SK-N-SH treated with all-trans-retinoic acid at 6 μM for 48 hours (cell line): ENCODE data around the gene FN1.

Experiments used
- ATAC-seq: fragments of 200-7000 bp; cut with Tn5 transposase; 3 replicates; pipeline ENCODE4 v1.9.1; 2020; ENCODE audit warnings: mild to moderate bottlenecking, moderate library complexity
- ARNTL ChIP-seq: fragments of 450-650 bp; formaldehyde crosslinking; IDR thresholded peaks from 2 replicates; pipeline ENCODE4 v1.5.0; 2020; ENCODE audit warnings: low read depth, mild to moderate bottlenecking, moderate library complexity, borderline replicate concordance
- BACH2 ChIP-seq: fragments of 250-450 bp; sonication (Bioruptor Pico); IDR thresholded peaks from 2 replicates; pipeline ENCODE4 v1.9.0; 2021; ENCODE audit warnings: mild to moderate bottlenecking, borderline replicate concordance
- GLIS3 ChIP-seq: fragments of 250-450 bp; sonication (Bioruptor Pico); IDR thresholded peaks from 2 replicates; pipeline ENCODE4 v1.5.0; 2020; ENCODE audit warnings: mild to moderate bottlenecking, moderate library complexity
- OSR1 ChIP-seq: fragments of 250-450 bp; sonication (Bioruptor Pico); IDR thresholded peaks from 2 replicates; pipeline ENCODE4 v1.8.0; 2022; ENCODE audit warnings: moderate library complexity, mild to moderate bottlenecking, inconsistent platforms
- PPARA ChIP-seq: fragments of 250-450 bp; sonication (Bioruptor Pico); IDR thresholded peaks from 2 replicates; pipeline ENCODE4 v1.5.0; 2020; ENCODE audit warnings: mild to moderate bottlenecking, borderline replicate concordance
- RARB ChIP-seq: fragments of 250-450 bp; sonication (Bioruptor Pico); IDR thresholded peaks from 2 replicates; pipeline ENCODE4 v1.8.0; 2021; ENCODE audit warnings: mild to moderate bottlenecking, moderate library complexity
- SNAI2 ChIP-seq: fragments of 250-450 bp; sonication (Bioruptor Pico); IDR thresholded peaks from 2 replicates; pipeline ENCODE4 v1.5.0; 2020; ENCODE audit warnings: mild to moderate bottlenecking, moderate library complexity
- TCF4 ChIP-seq: fragments of 250-450 bp; sonication (Bioruptor Pico); IDR thresholded peaks from 2 replicates; pipeline ENCODE4 v1.8.0; 2021; ENCODE audit warnings: mild to moderate bottlenecking, moderate library complexity, borderline replicate concordance
- TOX ChIP-seq: fragments of 250-450 bp; sonication (Bioruptor Pico); IDR thresholded peaks from 2 replicates; pipeline ENCODE4 v1.8.0; 2021; ENCODE audit warnings: mild to moderate bottlenecking, moderate library complexity, borderline replicate concordance
- ZC3H10 ChIP-seq: fragments of 250-450 bp; sonication (Bioruptor Pico); IDR thresholded peaks from 2 replicates; pipeline ENCODE4 v1.5.1; 2021; ENCODE audit warnings: mild to moderate bottlenecking, moderate library complexity
- ZFP3 ChIP-seq: fragments of 250-450 bp; sonication (Bioruptor Pico); IDR thresholded peaks from 2 replicates; pipeline ENCODE4 v1.5.0; 2020; ENCODE audit warnings: mild to moderate bottlenecking, moderate library complexity
- ZFP30 ChIP-seq: fragments of 450-650 bp; formaldehyde crosslinking; IDR thresholded peaks from 2 replicates; pipeline ENCODE4 v1.5.0; 2022; ENCODE audit warnings: mild to moderate bottlenecking, moderate library complexity
- ZNF565 ChIP-seq: fragments of 450-650 bp; formaldehyde crosslinking; conservative IDR thresholded peaks from 2 replicates; pipeline ENCODE4 v1.5.0; 2020; ENCODE audit warnings: low read depth, mild to moderate bottlenecking, moderate library complexity
- ZNF70 ChIP-seq: fragments of 450-650 bp; formaldehyde crosslinking; IDR thresholded peaks from 2 replicates; pipeline ENCODE4 v1.5.0; 2020; ENCODE audit warnings: mild to moderate bottlenecking, moderate library complexity
- ZNF8 ChIP-seq: fragments of 450-650 bp; formaldehyde crosslinking; IDR thresholded peaks from 2 replicates; pipeline ENCODE4 v1.5.0; 2020; ENCODE audit warnings: mild to moderate bottlenecking, moderate library complexity
- TF ChIP-seq, protein P1 (sequence below): fragments of 250-450 bp; sonication (Bioruptor Pico); IDR thresholded peaks from 2 replicates; pipeline ENCODE4 v1.5.0; 2020; ENCODE audit warnings: mild to moderate bottlenecking, moderate library complexity
- TF ChIP-seq, protein P2 (sequence below): fragments of 250-450 bp; sonication (Bioruptor Pico); IDR thresholded peaks from 2 replicates; pipeline ENCODE4 v1.8.0; 2020; ENCODE audit warnings: mild to moderate bottlenecking, moderate library complexity, borderline replicate concordance
- TF ChIP-seq, protein P3 (sequence below): fragments of 250-450 bp; sonication (Bioruptor Pico); IDR thresholded peaks from 2 replicates; pipeline ENCODE4 v1.5.1; 2020; ENCODE audit warnings: low read depth, mild to moderate bottlenecking, moderate library complexity
- TF ChIP-seq, protein P4 (sequence below): fragments of 250-450 bp; sonication (Bioruptor Pico); IDR thresholded peaks from 2 replicates; pipeline ENCODE4 v1.5.1; 2021; ENCODE audit warnings: mild to moderate bottlenecking, moderate library complexity
- TF ChIP-seq, protein P5 (sequence below): fragments of 250-450 bp; sonication (Bioruptor Pico); IDR thresholded peaks from 2 replicates; pipeline ENCODE4 v1.8.0; 2021; ENCODE audit warnings: low read depth, mild to moderate bottlenecking, moderate library complexity, borderline replicate concordance

Gene FN1

DNA sequence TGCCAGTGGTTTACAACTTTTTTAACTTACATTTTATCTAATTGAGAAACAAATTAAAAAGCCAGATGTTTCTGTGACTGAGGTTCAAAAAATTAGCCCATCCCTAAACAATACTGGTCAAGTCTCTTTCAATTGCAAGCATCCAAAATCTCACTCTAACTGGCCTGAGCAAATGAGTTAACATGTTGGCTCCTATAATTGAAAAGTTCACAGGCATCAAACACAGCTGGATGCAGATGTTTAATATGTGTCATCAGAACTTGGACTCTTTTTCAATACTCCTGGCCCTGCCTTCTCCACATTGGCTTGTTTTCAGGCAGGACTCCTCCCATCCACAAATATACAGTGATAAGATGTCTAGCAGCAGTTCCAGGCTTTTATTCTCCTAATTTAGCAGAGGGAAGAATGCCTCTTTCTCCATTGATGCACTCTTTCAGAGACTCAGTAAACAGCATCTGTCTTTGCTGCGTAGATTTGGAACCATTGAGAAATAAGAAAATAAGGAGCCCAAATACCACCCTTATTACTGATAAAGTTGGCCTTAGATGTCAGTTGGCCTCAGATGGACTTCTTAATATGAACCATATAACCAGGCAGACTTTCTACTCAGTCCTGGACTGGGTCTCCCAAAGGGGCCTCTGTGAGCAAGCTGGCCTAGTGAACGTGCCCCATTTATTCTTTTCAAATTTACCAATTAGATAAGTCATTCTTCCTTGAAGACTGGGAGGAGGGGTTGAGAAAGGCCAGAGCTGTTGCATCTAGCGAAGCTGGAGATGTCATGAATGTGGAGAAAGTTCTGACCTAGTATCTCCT is 30.4 kb upstream of the FN1 start:
- TF ChIP-seq, protein P1, sequence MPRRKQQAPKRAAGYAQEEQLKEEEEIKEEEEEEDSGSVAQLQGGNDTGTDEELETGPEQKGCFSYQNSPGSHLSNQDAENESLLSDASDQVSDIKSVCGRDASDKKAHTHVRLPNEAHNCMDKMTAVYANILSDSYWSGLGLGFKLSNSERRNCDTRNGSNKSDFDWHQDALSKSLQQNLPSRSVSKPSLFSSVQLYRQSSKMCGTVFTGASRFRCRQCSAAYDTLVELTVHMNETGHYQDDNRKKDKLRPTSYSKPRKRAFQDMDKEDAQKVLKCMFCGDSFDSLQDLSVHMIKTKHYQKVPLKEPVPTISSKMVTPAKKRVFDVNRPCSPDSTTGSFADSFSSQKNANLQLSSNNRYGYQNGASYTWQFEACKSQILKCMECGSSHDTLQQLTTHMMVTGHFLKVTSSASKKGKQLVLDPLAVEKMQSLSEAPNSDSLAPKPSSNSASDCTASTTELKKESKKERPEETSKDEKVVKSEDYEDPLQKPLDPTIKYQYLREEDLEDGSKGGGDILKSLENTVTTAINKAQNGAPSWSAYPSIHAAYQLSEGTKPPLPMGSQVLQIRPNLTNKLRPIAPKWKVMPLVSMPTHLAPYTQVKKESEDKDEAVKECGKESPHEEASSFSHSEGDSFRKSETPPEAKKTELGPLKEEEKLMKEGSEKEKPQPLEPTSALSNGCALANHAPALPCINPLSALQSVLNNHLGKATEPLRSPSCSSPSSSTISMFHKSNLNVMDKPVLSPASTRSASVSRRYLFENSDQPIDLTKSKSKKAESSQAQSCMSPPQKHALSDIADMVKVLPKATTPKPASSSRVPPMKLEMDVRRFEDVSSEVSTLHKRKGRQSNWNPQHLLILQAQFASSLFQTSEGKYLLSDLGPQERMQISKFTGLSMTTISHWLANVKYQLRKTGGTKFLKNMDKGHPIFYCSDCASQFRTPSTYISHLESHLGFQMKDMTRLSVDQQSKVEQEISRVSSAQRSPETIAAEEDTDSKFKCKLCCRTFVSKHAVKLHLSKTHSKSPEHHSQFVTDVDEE (CRISPR knock-in tag): no peak
- TF ChIP-seq, protein P2, sequence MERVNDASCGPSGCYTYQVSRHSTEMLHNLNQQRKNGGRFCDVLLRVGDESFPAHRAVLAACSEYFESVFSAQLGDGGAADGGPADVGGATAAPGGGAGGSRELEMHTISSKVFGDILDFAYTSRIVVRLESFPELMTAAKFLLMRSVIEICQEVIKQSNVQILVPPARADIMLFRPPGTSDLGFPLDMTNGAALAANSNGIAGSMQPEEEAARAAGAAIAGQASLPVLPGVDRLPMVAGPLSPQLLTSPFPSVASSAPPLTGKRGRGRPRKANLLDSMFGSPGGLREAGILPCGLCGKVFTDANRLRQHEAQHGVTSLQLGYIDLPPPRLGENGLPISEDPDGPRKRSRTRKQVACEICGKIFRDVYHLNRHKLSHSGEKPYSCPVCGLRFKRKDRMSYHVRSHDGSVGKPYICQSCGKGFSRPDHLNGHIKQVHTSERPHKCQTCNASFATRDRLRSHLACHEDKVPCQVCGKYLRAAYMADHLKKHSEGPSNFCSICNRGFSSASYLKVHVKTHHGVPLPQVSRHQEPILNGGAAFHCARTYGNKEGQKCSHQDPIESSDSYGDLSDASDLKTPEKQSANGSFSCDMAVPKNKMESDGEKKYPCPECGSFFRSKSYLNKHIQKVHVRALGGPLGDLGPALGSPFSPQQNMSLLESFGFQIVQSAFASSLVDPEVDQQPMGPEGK (CRISPR knock-in tag): no peak
- no peak for TF ChIP-seq ZFP3 (CRISPR knock-in tag)
- TF ChIP-seq ZFP30 (CRISPR knock-in tag): no peak
- TF ChIP-seq ZC3H10 (CRISPR knock-in tag): no peak
- TF ChIP-seq ZNF8 (CRISPR knock-in tag): no peak
- no peak for TF ChIP-seq ZNF565 (CRISPR knock-in tag)
- TF ChIP-seq, protein P3, sequence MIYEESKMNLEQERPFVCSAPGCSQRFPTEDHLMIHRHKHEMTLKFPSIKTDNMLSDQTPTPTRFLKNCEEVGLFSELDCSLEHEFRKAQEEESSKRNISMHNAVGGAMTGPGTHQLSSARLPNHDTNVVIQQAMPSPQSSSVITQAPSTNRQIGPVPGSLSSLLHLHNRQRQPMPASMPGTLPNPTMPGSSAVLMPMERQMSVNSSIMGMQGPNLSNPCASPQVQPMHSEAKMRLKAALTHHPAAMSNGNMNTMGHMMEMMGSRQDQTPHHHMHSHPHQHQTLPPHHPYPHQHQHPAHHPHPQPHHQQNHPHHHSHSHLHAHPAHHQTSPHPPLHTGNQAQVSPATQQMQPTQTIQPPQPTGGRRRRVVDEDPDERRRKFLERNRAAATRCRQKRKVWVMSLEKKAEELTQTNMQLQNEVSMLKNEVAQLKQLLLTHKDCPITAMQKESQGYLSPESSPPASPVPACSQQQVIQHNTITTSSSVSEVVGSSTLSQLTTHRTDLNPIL (CRISPR knock-in tag): no peak
- TF ChIP-seq GLIS3 (CRISPR knock-in tag): no peak
- no peak for TF ChIP-seq TCF4
- TF ChIP-seq ARNTL (CRISPR knock-in tag): no peak
- no peak for TF ChIP-seq OSR1 (CRISPR knock-in tag)
- no peak for TF ChIP-seq PPARA (CRISPR knock-in tag)
- TF ChIP-seq TOX (CRISPR knock-in tag): no peak
- TF ChIP-seq, protein P4, sequence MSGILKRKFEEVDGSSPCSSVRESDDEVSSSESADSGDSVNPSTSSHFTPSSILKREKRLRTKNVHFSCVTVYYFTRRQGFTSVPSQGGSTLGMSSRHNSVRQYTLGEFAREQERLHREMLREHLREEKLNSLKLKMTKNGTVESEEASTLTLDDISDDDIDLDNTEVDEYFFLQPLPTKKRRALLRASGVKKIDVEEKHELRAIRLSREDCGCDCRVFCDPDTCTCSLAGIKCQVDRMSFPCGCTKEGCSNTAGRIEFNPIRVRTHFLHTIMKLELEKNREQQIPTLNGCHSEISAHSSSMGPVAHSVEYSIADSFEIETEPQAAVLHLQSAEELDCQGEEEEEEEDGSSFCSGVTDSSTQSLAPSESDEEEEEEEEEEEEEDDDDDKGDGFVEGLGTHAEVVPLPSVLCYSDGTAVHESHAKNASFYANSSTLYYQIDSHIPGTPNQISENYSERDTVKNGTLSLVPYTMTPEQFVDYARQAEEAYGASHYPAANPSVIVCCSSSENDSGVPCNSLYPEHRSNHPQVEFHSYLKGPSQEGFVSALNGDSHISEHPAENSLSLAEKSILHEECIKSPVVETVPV (CRISPR knock-in tag): no peak
- no peak for TF ChIP-seq ZNF70
- TF ChIP-seq RARB (CRISPR knock-in tag): no peak
- TF ChIP-seq, protein P5, sequence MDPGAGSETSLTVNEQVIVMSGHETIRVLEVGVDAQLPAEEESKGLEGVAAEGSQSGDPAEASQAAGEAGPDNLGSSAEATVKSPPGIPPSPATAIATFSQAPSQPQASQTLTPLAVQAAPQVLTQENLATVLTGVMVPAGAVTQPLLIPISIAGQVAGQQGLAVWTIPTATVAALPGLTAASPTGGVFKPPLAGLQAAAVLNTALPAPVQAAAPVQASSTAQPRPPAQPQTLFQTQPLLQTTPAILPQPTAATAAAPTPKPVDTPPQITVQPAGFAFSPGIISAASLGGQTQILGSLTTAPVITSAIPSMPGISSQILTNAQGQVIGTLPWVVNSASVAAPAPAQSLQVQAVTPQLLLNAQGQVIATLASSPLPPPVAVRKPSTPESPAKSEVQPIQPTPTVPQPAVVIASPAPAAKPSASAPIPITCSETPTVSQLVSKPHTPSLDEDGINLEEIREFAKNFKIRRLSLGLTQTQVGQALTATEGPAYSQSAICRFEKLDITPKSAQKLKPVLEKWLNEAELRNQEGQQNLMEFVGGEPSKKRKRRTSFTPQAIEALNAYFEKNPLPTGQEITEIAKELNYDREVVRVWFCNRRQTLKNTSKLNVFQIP: no peak
- ATAC-seq: no peak

DNA sequence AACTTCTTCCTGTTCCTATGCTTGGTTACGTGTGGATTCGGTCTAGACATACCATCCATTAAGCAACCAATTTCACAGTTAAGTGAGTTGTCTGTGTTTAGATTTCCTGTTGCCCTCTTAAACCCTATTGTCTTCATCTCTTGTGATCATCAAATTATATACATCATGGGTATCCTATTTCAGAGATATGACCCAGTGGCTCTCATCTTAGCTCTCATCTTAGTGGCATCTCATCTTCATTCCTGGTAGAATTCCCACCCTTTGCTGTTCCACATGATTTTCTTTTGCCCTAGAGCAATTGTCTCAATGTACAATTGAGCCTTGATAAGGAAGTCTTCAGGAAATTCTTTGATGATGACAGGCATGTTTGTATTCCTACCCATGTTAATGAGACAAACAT is 29.4 kb upstream of the FN1 start:
- TF ChIP-seq ARNTL (CRISPR knock-in tag) (no peak), RARB (CRISPR knock-in tag) (no peak), ZC3H10 (CRISPR knock-in tag) (no peak), BACH2 (CRISPR knock-in tag) (no peak)
- no peak for ATAC-seq

DNA sequence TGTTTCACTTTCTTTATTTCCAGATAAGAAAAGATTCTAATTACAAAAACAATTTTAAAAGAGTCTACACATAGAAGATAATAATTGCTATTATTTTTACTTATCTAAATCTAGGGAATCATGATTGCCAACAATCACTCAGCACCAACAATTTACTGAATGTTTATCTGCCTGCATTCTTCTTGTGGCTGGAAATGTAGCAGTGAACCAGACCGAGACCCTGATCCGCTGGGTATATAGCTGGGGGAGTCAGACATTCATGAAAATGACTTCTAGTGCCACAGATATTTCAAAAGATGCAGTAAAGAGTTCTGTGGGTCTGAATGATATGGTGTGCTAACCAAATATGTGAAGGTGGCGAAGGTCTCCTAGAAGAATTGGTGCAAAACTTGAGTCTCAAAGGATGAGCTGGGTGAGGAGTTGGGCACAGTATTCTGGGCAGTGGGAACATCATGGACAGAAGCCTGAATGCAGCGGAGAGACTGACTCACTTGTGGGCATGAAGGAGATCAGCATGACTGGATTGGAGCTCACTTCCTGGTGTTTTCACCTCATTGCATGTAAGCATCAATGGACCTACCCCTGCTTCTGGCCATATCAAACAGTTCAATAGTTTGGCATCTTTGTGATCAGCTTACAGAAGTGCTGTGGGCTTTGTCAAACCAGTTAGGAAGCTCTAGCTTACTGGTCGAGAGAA is 26.1 kb upstream of the FN1 start:
- ATAC-seq: no peak
- no peak for TF ChIP-seq ZFP30 (CRISPR knock-in tag)
- TF ChIP-seq, protein P2 (CRISPR knock-in tag): no peak
- no peak for TF ChIP-seq RARB (CRISPR knock-in tag)
- TF ChIP-seq, protein P3 (CRISPR knock-in tag): no peak
- no peak for TF ChIP-seq GLIS3 (CRISPR knock-in tag)
- no peak for TF ChIP-seq TCF4
- TF ChIP-seq SNAI2 (CRISPR knock-in tag): no peak
- TF ChIP-seq ZNF8 (CRISPR knock-in tag): no peak
